Panc1 (cell line): ENCODE results near the gene CDC42EP5. TPM values are rescaled to one million over a fixed set of nuclear protein-coding genes. Genes with fewer than 3 reads are reported as not detected.

Experiments
- ATAC-seq: fragments of 200-7000 bp; cut with Tn5 transposase; 2 replicates; pipeline ENCODE4 v1.9.1; 2020; ENCODE audit warnings: mild to moderate bottlenecking, moderate library complexity
- BruUV-seq: library from RNA; stranded (reverse); fragments of 400-500 nt; replicated peaks from 2 replicates; lab custom pipeline; 2021; lab: Mats Ljungman, UMichigan
- CTCF ChIA-PET: fragments of 300-600 bp; sonication (Branson Sonifier 250); formaldehyde crosslinking; loops from one replicate; lab custom pipeline; 2022; ENCODE audit warnings: antibody characterized with exemption; lab: Charles Lee
- POLR2A ChIA-PET: fragments of 300-600 bp; sonication (Branson Sonifier 250); formaldehyde crosslinking; loops from one replicate; lab custom pipeline; 2022; ENCODE audit warnings: antibody characterized with exemption; lab: Charles Lee
- DNase-seq: peaks from one replicate; pipeline ENCODE4 v3.0.0-alpha.2; 2010; ENCODE audit warnings: low read depth, low spot score
- H3K27ac ChIP-seq: 2 replicates; pipeline ENCODE4 v1.5.1; 2011; ENCODE audit warnings: mild to moderate bottlenecking, low read length, inconsistent platforms
- H3K27me3 ChIP-seq: fragments of 200-500 bp; sonication (Bioruptor generic); 2 replicates; pipeline ENCODE4 v1.6.0; 2014; ENCODE audit warnings: low read length, inconsistent platforms; ENCODE audit not compliant: control insufficient read depth, insufficient read depth
- H3K36me3 ChIP-seq: fragments of 200-500 bp; sonication (Bioruptor generic); 2 replicates; pipeline ENCODE4 v1.5.1; 2014; ENCODE audit warnings: inconsistent platforms, mild to moderate bottlenecking, low read length, moderate library complexity; ENCODE audit not compliant: control insufficient read depth, insufficient read depth
- H3K4me1 ChIP-seq: 2 replicates; pipeline ENCODE4 v1.5.1; 2011; ENCODE audit warnings: inconsistent platforms, mild to moderate bottlenecking, low read length, moderate library complexity; ENCODE audit not compliant: control insufficient read depth, insufficient read depth
- H3K4me3 ChIP-seq, 2 experiments: 2 replicates each; pipeline ENCODE4 v1.5.1; 2011 to 2012; ENCODE audit warnings: low read depth in 2 of 2, low read length in 2 of 2, mild to moderate bottlenecking in 2 of 2, inconsistent platforms in 1 of 2, moderate library complexity in 1 of 2
- H3K9me3 ChIP-seq: fragments of 200-500 bp; sonication (Bioruptor generic); 2 replicates; pipeline ENCODE4 v1.5.1; 2014; ENCODE audit warnings: low read depth, mild to moderate bottlenecking, inconsistent platforms, low read length, moderate library complexity; ENCODE audit not compliant: control insufficient read depth, insufficient read depth
- CTCF ChIP-seq: fragments of 450-650 bp; IDR thresholded peaks from 2 replicates; pipeline ENCODE4 v1.5.1; 2017; ENCODE audit warnings: mild to moderate bottlenecking
- POLR2AphosphoS5 ChIP-seq: IDR thresholded peaks from 2 replicates; pipeline ENCODE4 v1.6.1; 2012; ENCODE audit warnings: mild to moderate bottlenecking, low read depth, low read length, moderate library complexity
- REST ChIP-seq, 2 experiments: IDR thresholded peaks; 2 replicates each; pipeline ENCODE4 v1.6.1; 2011 to 2012; ENCODE audit warnings: low read depth in 2 of 2, control low read depth in 1 of 2, low read length in 1 of 2, mild to moderate bottlenecking in 1 of 2, moderate library complexity in 1 of 2; ENCODE audit not compliant: insufficient read depth in 1 of 2
- SIN3A ChIP-seq: IDR thresholded peaks from 2 replicates; pipeline ENCODE4 v1.6.1; 2012; ENCODE audit warnings: low read depth, mild to moderate bottlenecking, low read length, moderate library complexity, borderline replicate concordance; ENCODE audit not compliant: insufficient read depth
- TCF7L2 ChIP-seq: IDR thresholded peaks from 2 replicates; pipeline ENCODE4 v1.6.1; 2011; ENCODE audit warnings: mild to moderate bottlenecking, low read depth, low read length, inconsistent platforms
- in situ Hi-C: cut with HindIII; loops from 2 replicates; pipeline ENCODE4 v1.10.0; 2016; ENCODE audit warnings: low sequenced_read_pairs, low pct_unique_long_range_greater_than_20kb
- intact Hi-C: fragments of 100-400 bp; cut with micrococcal nuclease; formaldehyde crosslinking; loops from one replicate; pipeline ENCODE4 v1.10.0; 2022; ENCODE audit not compliant: unreplicated experiment
- total RNA-seq: library from RNA; stranded (reverse); gene quantifications from one replicate; pipeline ENCODE4 v1.2.1, GENCODE V29; 2021; ENCODE audit not compliant: unreplicated experiment

The CDC42EP5 gene
- total RNA-seq, 1 experiment from 2014 or later, result 7.1 TPM

GRCh38 chr19:54451331-54451871 lies 21.7 kb downstream of the CDC42EP5 start:
- in situ Hi-C loops, result no loop called here
- BruUV-seq, result no TSS peak

GRCh38 chr19:54449701-54450069 lies 23.4 kb downstream of the CDC42EP5 start:
- Histone ChIP-seq H3K36me3 (peaks cover 32% of the 10 kb centered on the region), H3K4me1 (peaks cover 20% of the 10 kb centered on the region), H3K9me3 (no peaks in the 10 kb centered on the region), H3K4me3 (peak overlapping the region; percentile 85 to 97), H3K27me3 (no peaks in the 10 kb centered on the region), H3K27ac (peak overlapping the region; percentile 96)
- no TSS peak for BruUV-seq
- ChIA-PET POLR2A (interaction anchor here (2.1 kb wide), 1 partner anchor 13 kb away, joined by 11 read pairs; no protein-coding TSS in a partner anchor), CTCF (no interaction called here)
- intact Hi-C loops, result no loop called here
- TF ChIP-seq POLR2AphosphoS5 (no peak), SIN3A (no peak), CTCF (no peak), REST (IDR thresholded peaks at IDR 0.05; ENCODE audit: insufficient read depth in 1 of 2, low read depth in 2 of 2, low read length in 1 of 2) (no peak), TCF7L2 (no peak)
- DNase-seq (no peak), ATAC-seq (no peak)
- in situ Hi-C loops, result no loop called here

More at GRCh38 chr19:54451331-54451871, 21.7 kb downstream of the CDC42EP5 start:
- DNase-seq (no peak), ATAC-seq (no peak)
- Histone ChIP-seq H3K36me3 (peaks cover 32% of the 10 kb centered on the region), H3K9me3 (no peaks in the 10 kb centered on the region), H3K4me3 (peak overlapping the region; percentile 85 to 97; a peak in 3 of 4 replicates), H3K27ac (peak overlapping the region; percentile 96), H3K27me3 (no peaks in the 10 kb centered on the region), H3K4me1 (peaks cover 20% of the 10 kb centered on the region)
- TF ChIP-seq SIN3A (no peak), TCF7L2 (no peak), POLR2AphosphoS5 (no peak), CTCF (no peak)
- POLR2A ChIA-PET, result interaction anchor here (2.1 kb wide), 1 partner anchor 11 kb away, joined by 11 read pairs; no protein-coding TSS in a partner anchor
- CTCF ChIA-PET, result interaction anchor here (0.5 kb wide), 1 partner anchor 13 kb away, joined by 3 read pairs; no protein-coding TSS in a partner anchor
- intact Hi-C loops, result no loop called here
